ENCODE measurements around the gene STX17. TPM values are rescaled to one million over a fixed set of nuclear protein-coding genes. Genes with fewer than 3 reads are reported as not detected.

The STX17 gene
- total and polyA plus RNA-seq, 2 of the 13 experiments (the other 11 are each of a cell fraction or from before 2014, with no cell fraction given) = 8.3 to 25.7 TPM

- TF ChIP-seq ZNF704 (CRISPR knock-in tag; IDR thresholded peaks at IDR 0.05; ENCODE audit: borderline replicate concordance) (peak; percentile 41; the same call in 1 of the 2 replicates), ZNF225 (CRISPR knock-in tag; IDR thresholded peaks at IDR 0.05) (peak; percentile 59; the same call in 1 of the 2 replicates), MED8 (CRISPR knock-in tag; IDR thresholded peaks at IDR 0.05; ENCODE audit: insufficient replicate concordance) (peak; percentile 68), TFDP1 (CRISPR knock-in tag; IDR thresholded peaks at IDR 0.05; ENCODE audit: borderline replicate concordance) (peak; percentile 62; the same call in 1 of the 2 replicates), ZBTB43 (CRISPR knock-in tag; conservative IDR thresholded peaks at IDR 0.05) (peak; percentile 59), SMAD3 (CRISPR knock-in tag; IDR thresholded peaks at IDR 0.05) (peak; percentile 62; the same call in 1 of the 2 replicates), ETV6 (CRISPR knock-in tag; conservative IDR thresholded peaks at IDR 0.05) (peak; percentile 13; the same call in 1 of the 2 replicates), DR1 (CRISPR knock-in tag; IDR thresholded peaks at IDR 0.05) (peak; percentile 35; the same call in 1 of the 2 replicates), CBFB (CRISPR knock-in tag; IDR thresholded peaks at IDR 0.05) (peak; percentile 35; the same call in 1 of the 2 replicates), THAP7 (CRISPR knock-in tag; IDR thresholded peaks at IDR 0.05) (peak; percentile 39; the same call in 1 of the 2 replicates), ZMAT3 (CRISPR knock-in tag; conservative IDR thresholded peaks at IDR 0.05) (peak; percentile 59; the same call in 1 of the 2 replicates), SALL2 (CRISPR knock-in tag; IDR thresholded peaks at IDR 0.05) (peak; percentile 65; the same call in 1 of the 2 replicates), HMGXB4 (CRISPR knock-in tag; IDR thresholded peaks at IDR 0.05; ENCODE audit: borderline replicate concordance in 1 of 2, low read depth in 1 of 2) (peak; percentile 77 to 92), ZNF10 (CRISPR knock-in tag; IDR thresholded peaks at IDR 0.05; ENCODE audit: borderline replicate concordance, low read depth) (no peak), ZNF292 (CRISPR knock-in tag; IDR thresholded peaks at IDR 0.05; ENCODE audit: borderline replicate concordance, low read depth) (peak; percentile 55; the same call in 1 of the 2 replicates), PHF8 (CRISPR knock-in tag; IDR thresholded peaks at IDR 0.05) (peak; percentile 99), PHF5A (CRISPR knock-in tag; IDR thresholded peaks at IDR 0.05; ENCODE audit: low read depth, unreplicated experiment) (no peak)
Observed at GRCh38 chr9:99906403-99907207, at the start of gene STX17 (continued).

Measured in HepG2 (cell line).